Retinal pigment epithelial cell (primary cell): ENCODE data around the gene NFE2L3.
"Not testable (repeated sequence)": the region's sequence is repeated elsewhere in the genome, so short reads cannot be mapped to it uniquely, and the experiment has no call there.

Experiments
- DNase-seq: peaks from one replicate; pipeline ENCODE4 v3.0.0-alpha.2; 2010; ENCODE audit warnings: low read depth
- H3K4me3 ChIP-seq: 2 replicates; pipeline ENCODE4 v1.5.1; 2011; ENCODE audit warnings: mild to moderate bottlenecking, low read length, control low read depth, moderate library complexity
- CTCF ChIP-seq: conservative IDR thresholded peaks from 2 replicates; pipeline ENCODE4 v1.5.1; 2011; ENCODE audit warnings: low read depth, low read length, control low read depth, inconsistent platforms

NFE2L3 gene

GRCh38 chr7:26189697-26190096 is 37.7 kb downstream of the NFE2L3 start:
- no peak for TF ChIP-seq CTCF
- no peak for DNase-seq
- no peak overlapping the region for H3K4me3 ChIP-seq

- no peak overlapping the region for H3K4me3 ChIP-seq
- no peak for DNase-seq
- TF ChIP-seq CTCF: no peak
Measured at GRCh38 chr7:26190417-26190869, 38.4 kb downstream of the NFE2L3 start.

GRCh38 chr7:26191233-26191973 is 39.4 kb downstream of the NFE2L3 start:
- no peak overlapping the region for H3K4me3 ChIP-seq
- TF ChIP-seq CTCF: no peak
- DNase-seq: no peak

- TF ChIP-seq CTCF: no peak
- H3K4me3 ChIP-seq: no peak overlapping the region
- no peak for DNase-seq
Measured at GRCh38 chr7:26191974-26192479, 40.0 kb downstream of the NFE2L3 start.

- DNase-seq: no peak
- no peak overlapping the region for H3K4me3 ChIP-seq
- TF ChIP-seq CTCF: no peak
Measured at GRCh38 chr7:26192485-26193087, 40.6 kb downstream of the NFE2L3 start.

GRCh38 chr7:26193432-26194207 is 41.6 kb downstream of the NFE2L3 start:
- no peak overlapping the region for H3K4me3 ChIP-seq
- TF ChIP-seq CTCF: no peak
- DNase-seq: no peak

GRCh38 chr7:26194764-26195163 is 42.8 kb downstream of the NFE2L3 start:
- H3K4me3 ChIP-seq, DNase-seq: not testable (repeated sequence)
